ENCODE measurements around the gene ZNF613. TPM values are rescaled to one million over a fixed set of nuclear protein-coding genes. Genes with fewer than 3 reads are reported as not detected.
"Not testable (repeated sequence)": the region's sequence is repeated elsewhere in the genome, so short reads cannot be mapped to it uniquely, and the experiment has no call there.

The ZNF613 gene
- total RNA-seq, 1 donor from 2014 or later, result 3.4 TPM

- intact Hi-C loops (cut with micrococcal nuclease), result no loop called here
- no peaks in the 10 kb centered on the region for H3K27me3 ChIP-seq (ENCODE audit: low read depth)
- H3K4me1 ChIP-seq, result peaks cover 19% of the 10 kb centered on the region
- H3K9me3 ChIP-seq (replicated peaks), result peaks cover 73% of the 10 kb centered on the region
- peaks cover 81% of the 10 kb centered on the region for H3K36me3 ChIP-seq
- no peak for DNase-seq
- H3K27ac ChIP-seq (replicated peaks), result no peak overlapping the region
- H3K4me3 ChIP-seq, result no peak overlapping the region
- no peak for TF ChIP-seq CTCF (IDR thresholded peaks at IDR 0.05; ENCODE audit: borderline replicate concordance)
These were observed 36.0 kb upstream of the ZNF613 start for GRCh38 chr19:51891193-51891747.

GRCh38 chr19:51901860-51902259, 25.4 kb upstream of the ZNF613 start:
- no peak for TF ChIP-seq CTCF (IDR thresholded peaks at IDR 0.05; ENCODE audit: borderline replicate concordance)
- H3K4me3 ChIP-seq, result no peak overlapping the region
- intact Hi-C loops (cut with micrococcal nuclease), result no loop called here
- peaks cover 50% of the 10 kb centered on the region for H3K36me3 ChIP-seq
- peaks cover 36% of the 10 kb centered on the region for H3K9me3 ChIP-seq (replicated peaks)
- peaks cover 9% of the 10 kb centered on the region for H3K27me3 ChIP-seq (ENCODE audit: low read depth)
- no peak for DNase-seq
- peaks cover 19% of the 10 kb centered on the region for H3K4me1 ChIP-seq
- H3K27ac ChIP-seq (replicated peaks), result no peak overlapping the region

GRCh38 chr19:51903192-51903591, 24.1 kb upstream of the ZNF613 start:
- H3K4me3 ChIP-seq, result peak overlapping the region; percentile 87
- no peak overlapping the region for H3K27ac ChIP-seq (replicated peaks)
- no peak for TF ChIP-seq CTCF (IDR thresholded peaks at IDR 0.05; ENCODE audit: borderline replicate concordance)
- DNase-seq, result no peak
- peaks cover 36% of the 10 kb centered on the region for H3K9me3 ChIP-seq (replicated peaks)
- intact Hi-C loops (cut with micrococcal nuclease), result no loop called here
- H3K27me3 ChIP-seq (ENCODE audit: low read depth), result peaks cover 23% of the 10 kb centered on the region
- H3K4me1 ChIP-seq, result peaks cover 19% of the 10 kb centered on the region
- H3K36me3 ChIP-seq, result peaks cover 37% of the 10 kb centered on the region

- TF ChIP-seq CTCF (IDR thresholded peaks at IDR 0.05; ENCODE audit: borderline replicate concordance), result peak; percentile 13
- Histone ChIP-seq H3K36me3 (peaks cover 24% of the 10 kb centered on the region), H3K4me1 (peaks cover 19% of the 10 kb centered on the region), H3K27me3 (ENCODE audit: low read depth) (peaks cover 35% of the 10 kb centered on the region), H3K27ac (replicated peaks) (peak within 1 kb of the TSS; percentile 89), H3K9me3 (replicated peaks) (peaks cover 36% of the 10 kb centered on the region), H3K4me3 (peak within 1 kb of the TSS; percentile 87)
- intact Hi-C loops (cut with micrococcal nuclease), result no loop called here
- peak; percentile 77 for DNase-seq
These were observed 22.7 kb upstream of the ZNF613 start, which contains the start of gene ZNF649 for GRCh38 chr19:51904331-51905165. Gene ZNF649, minus strand, starts transcription at chr19:51905017. Its CDS starts 4,910 bp downstream, at chr19:51900107.

GRCh38 chr19:51905206-51905605, 22.1 kb upstream of the ZNF613 start:
- intact Hi-C loops (cut with micrococcal nuclease), result no loop called here
- H3K36me3 ChIP-seq, result peaks cover 17% of the 10 kb centered on the region
- peaks cover 35% of the 10 kb centered on the region for H3K9me3 ChIP-seq (replicated peaks)
- peak overlapping the region; percentile 89 for H3K27ac ChIP-seq (replicated peaks)
- peak overlapping the region; percentile 87 for H3K4me3 ChIP-seq
- TF ChIP-seq CTCF (IDR thresholded peaks at IDR 0.05; ENCODE audit: borderline replicate concordance), result no peak
- H3K27me3 ChIP-seq (ENCODE audit: low read depth), result peaks cover 42% of the 10 kb centered on the region
- peaks cover 19% of the 10 kb centered on the region for H3K4me1 ChIP-seq
- DNase-seq, result no peak

- intact Hi-C loops (cut with micrococcal nuclease); DNase-seq; H3K4me3 ChIP-seq; H3K27ac ChIP-seq (replicated peaks): not testable (repeated sequence)
- Histone ChIP-seq H3K36me3 (peaks cover 13% of the 10 kb centered on the region), H3K9me3 (replicated peaks) (peaks cover 34% of the 10 kb centered on the region), H3K27me3 (ENCODE audit: low read depth) (peaks cover 44% of the 10 kb centered on the region), H3K4me1 (peaks cover 19% of the 10 kb centered on the region)
These were observed 21.6 kb upstream of the ZNF613 start for GRCh38 chr19:51905639-51906038.

GRCh38 chr19:51906108-51906507, 21.2 kb upstream of the ZNF613 start:
- DNase-seq; intact Hi-C loops (cut with micrococcal nuclease): not testable (repeated sequence)
- H3K9me3 ChIP-seq (replicated peaks), result peaks cover 30% of the 10 kb centered on the region

GRCh38 chr19:51907981-51908380, 19.3 kb upstream of the ZNF613 start:
- Histone ChIP-seq H3K4me1 (peaks cover 17% of the 10 kb centered on the region), H3K27me3 (ENCODE audit: low read depth) (peaks cover 48% of the 10 kb centered on the region), H3K9me3 (replicated peaks) (peaks cover 29% of the 10 kb centered on the region)
- H3K36me3 ChIP-seq; intact Hi-C loops (cut with micrococcal nuclease); H3K4me3 ChIP-seq; H3K27ac ChIP-seq (replicated peaks); DNase-seq: not testable (repeated sequence)

More at GRCh38 chr19:51906108-51906507, 21.2 kb upstream of the ZNF613 start:
- not testable (repeated sequence) for H3K4me3 ChIP-seq; H3K27ac ChIP-seq (replicated peaks)
- Histone ChIP-seq H3K36me3 (peaks cover 10% of the 10 kb centered on the region), H3K27me3 (ENCODE audit: low read depth) (peaks cover 44% of the 10 kb centered on the region), H3K4me1 (peaks cover 19% of the 10 kb centered on the region)
